Adrenal gland (tissue), 12 donors: ENCODE results near the gene VSX2. TPM values are rescaled to one million over a fixed set of nuclear protein-coding genes. Genes with fewer than 3 reads are reported as not detected.

Experiments used
- DNase-seq, 7 donors: peaks; one replicate each; pipeline ENCODE4 v3.0.0-alpha.2; 2019 to 2020
- H3K27ac ChIP-seq, 5 donors: fragments of 200-600 bp; sonication (generic) in 4 of 5; 1 replicate in 3 of 5; 2 replicates in 2 of 5; pipeline versions ENCODE4 v1.5.1 to v1.8.0; 2016 to 2020; ENCODE audit warnings: mild to moderate bottlenecking in 1 of 5
- H3K27me3 ChIP-seq: fragments of 200-600 bp; 2 replicates; pipeline ENCODE4 v1.8.0; 2021
- H3K36me3 ChIP-seq, 2 donors: fragments of 200-600 bp; replicated peaks in 1 of 2; 1 replicate in 1 of 2; 2 replicates in 1 of 2; pipeline versions ENCODE4 v1.5.1 to v1.8.0; 2018 to 2022
- H3K4me1 ChIP-seq, 2 donors: fragments of 200-600 bp; replicated peaks in 1 of 2; 1 replicate in 1 of 2; 2 replicates in 1 of 2; pipeline versions ENCODE4 v1.5.1 to v1.8.0; 2018 to 2021
- H3K4me3 ChIP-seq, 4 donors: fragments of 200-600 bp; sonication (generic) in 3 of 4; one replicate each; pipeline ENCODE4 v1.5.1; 2016 to 2018
- H3K9me3 ChIP-seq, 3 donors: fragments of 200-600 bp; sonication (generic) in 1 of 3; replicated peaks in 1 of 3; 1 replicate in 2 of 3; 2 replicates in 1 of 3; pipeline versions ENCODE4 v1.5.1 to v1.8.0; 2016 to 2021
- CTCF ChIP-seq, 6 experiments: fragments of 450-650 bp in 4 of 6; fragments of 200-600 bp in 2 of 6; sonication (generic) in 1 of 6; IDR thresholded peaks; 1 replicate in 5 of 6; 2 replicates in 1 of 6; pipeline versions ENCODE4 v1.5.1 to v1.8.0; 2016 to 2021; ENCODE audit warnings: antibody characterized with exemption in 6 of 6, mild to moderate bottlenecking in 2 of 6, moderate library complexity in 1 of 6
- POLR2A ChIP-seq, 2 donors: fragments of 450-650 bp; IDR thresholded peaks; one replicate each; pipeline ENCODE4 v1.6.1; 2017; ENCODE audit warnings: antibody characterized with exemption in 2 of 2, mild to moderate bottlenecking in 2 of 2, moderate library complexity in 1 of 2
- WGBS, 4 donors: extraction: QIAGEN DNeasy Blood & Tissue Kit in 2 of 4; methylation state at CpG; one replicate each; pipeline versions ENCODE4 v1.1.5 to v1.1.7; 2013 to 2017; 5-methylcytosine and 5-hydroxymethylcytosine counted together
- intact Hi-C, 2 donors: fragments of 100-400 bp; cut with DNase I; formaldehyde crosslinking; loops; one replicate each; pipeline versions ENCODE4 v1.14.1 to v1.15.0; 2022 to 2023
- polyA plus RNA-seq, 3 donors: library from polyadenylated mRNA; stranded (reverse); fragments of 200-250 nt in 2 of 3; fragments of 350-450 nt in 1 of 3; fragmentation: Illumina TruSeq in 1 of 3; extraction: RNeasy Lipid Tissue Mini Kit (QIAGEN cat#74804) in 1 of 3; gene quantifications; one replicate each; pipeline ENCODE4 v1.2.3, GENCODE V29; 2013 to 2014
- total RNA-seq, 9 donors: library from RNA; depleted of rRNA in 4 of 9; stranded (reverse); fragments of >200 nt in 4 of 9; fragments of 120-200 nt in 1 of 9; fragmentation: NEBNext Ultra II Directional in 1 of 9; extraction: Animal tissue kit (Norgen Biotek cat#: 25700) in 1 of 9; gene quantifications; one replicate each; pipeline versions ENCODE4 v1.1.0 to v1.2.4, GENCODE V29; 2013 to 2023
- donor health status: healthy with polysubstance abuse.
- donor health status: Bipolar disorder and iron deficiency.
- donor health status: DM: yes; HTN: yes; CAD: no.
- donor health status: DM: no; HTN: no; CAD: no.
- donor health status: DM: no; HTN: no; CAD: no.
- donor health status: DM: yes; HTN: yes; CAD: no.

Gene VSX2
- total and polyA plus RNA-seq, 12 donors = not detected

DNA sequence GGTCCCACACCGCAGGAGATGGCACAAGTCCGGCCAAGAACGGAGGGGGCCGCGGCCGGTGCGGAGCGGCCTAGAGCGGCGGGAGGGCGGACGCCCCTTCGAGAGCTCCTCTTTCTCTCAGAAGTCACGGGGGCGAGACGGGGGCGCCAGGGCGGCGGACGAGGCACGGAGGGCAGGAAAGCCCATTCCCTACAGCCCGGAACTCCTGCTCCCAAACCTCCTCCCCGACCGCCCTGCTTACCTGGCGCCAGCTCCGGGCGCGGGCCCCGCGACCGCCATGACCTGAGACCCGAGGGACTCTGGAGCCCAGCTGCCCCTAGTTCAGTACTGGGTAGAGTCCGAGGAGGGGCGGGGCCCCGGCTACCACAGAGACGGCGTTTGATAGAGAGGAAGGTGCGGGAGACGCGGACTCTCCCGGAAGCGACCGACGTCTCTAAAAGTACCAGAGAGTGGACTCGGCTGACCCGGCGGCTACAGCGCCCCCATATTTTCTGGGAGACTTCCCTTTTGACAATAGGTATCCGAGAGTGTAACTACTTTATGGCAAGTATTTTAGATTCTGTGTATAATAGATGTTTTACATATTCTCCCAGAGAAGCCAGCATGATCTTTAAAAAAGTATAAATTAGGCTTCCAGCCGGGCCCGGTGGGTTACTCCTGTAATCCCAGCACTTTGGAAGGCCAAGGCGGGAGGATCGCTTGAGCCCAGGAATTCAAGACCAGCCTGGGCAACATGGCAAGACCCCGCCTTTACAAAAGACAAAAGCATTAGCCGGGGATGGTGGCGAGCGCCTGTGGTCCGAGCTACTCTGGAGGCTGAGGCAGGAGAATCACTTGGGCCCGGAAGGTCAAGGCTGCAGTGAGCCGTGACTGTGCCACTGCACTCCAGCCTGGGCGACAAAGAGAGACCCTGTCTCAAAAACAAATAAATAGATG is 63.7 kb downstream of the VSX2 start, which contains the start of gene ABCD4:
ABCD4 (minus strand) TSS at position 301 of the 936 bp plus-strand sequence; CDS start at position 279, 22 bp downstream.
- Histone ChIP-seq H3K27me3 (no peaks in the 10 kb centered on the region), H3K36me3 (peaks cover 0 to 7% of the 10 kb centered on the region in 2 donors), H3K4me3 (peak within 1 kb of the TSS; percentile 33 to 98 (median 78)), H3K4me1 (peaks cover 25 to 27% of the 10 kb centered on the region in 2 donors), H3K9me3 (no peaks in the 10 kb centered on the region), H3K27ac (peak within 1 kb of the TSS; percentile 55 to 93 (median 87))
- TF ChIP-seq POLR2A (IDR thresholded peaks at IDR 0.05) (peak; percentile 84 to 90), CTCF (IDR thresholded peaks at IDR 0.05) (peak in 2 of 6 experiments; percentile 5 to 45)
- 9 to 25% (median 15%) methylated on average over 28 to 61 of the region's 61 CpGs for WGBS, 4 donors
- peak; percentile 91 to 97 (median 95) for DNase-seq
- intact Hi-C loops = no loop called here

- intact Hi-C loops = no loop called here
- no peaks in the 10 kb centered on the region for H3K27me3 ChIP-seq
- no peak overlapping the region for H3K27ac ChIP-seq
- WGBS, 4 donors = 47 to 70% (median 59%) methylated on average over 5 of the region's 5 CpGs
- TF ChIP-seq CTCF (IDR thresholded peaks at IDR 0.05) (no peak), POLR2A (IDR thresholded peaks at IDR 0.05) (no peak)
- H3K4me3 ChIP-seq = no peak overlapping the region
- no peaks in the 10 kb centered on the region for H3K4me1 ChIP-seq
- no peaks in the 10 kb centered on the region for H3K9me3 ChIP-seq
- DNase-seq = no peak
- H3K36me3 ChIP-seq = no peaks in the 10 kb centered on the region
Measured at GRCh38 chr14:74308695-74309094, 69.4 kb downstream of the VSX2 start.

DNA sequence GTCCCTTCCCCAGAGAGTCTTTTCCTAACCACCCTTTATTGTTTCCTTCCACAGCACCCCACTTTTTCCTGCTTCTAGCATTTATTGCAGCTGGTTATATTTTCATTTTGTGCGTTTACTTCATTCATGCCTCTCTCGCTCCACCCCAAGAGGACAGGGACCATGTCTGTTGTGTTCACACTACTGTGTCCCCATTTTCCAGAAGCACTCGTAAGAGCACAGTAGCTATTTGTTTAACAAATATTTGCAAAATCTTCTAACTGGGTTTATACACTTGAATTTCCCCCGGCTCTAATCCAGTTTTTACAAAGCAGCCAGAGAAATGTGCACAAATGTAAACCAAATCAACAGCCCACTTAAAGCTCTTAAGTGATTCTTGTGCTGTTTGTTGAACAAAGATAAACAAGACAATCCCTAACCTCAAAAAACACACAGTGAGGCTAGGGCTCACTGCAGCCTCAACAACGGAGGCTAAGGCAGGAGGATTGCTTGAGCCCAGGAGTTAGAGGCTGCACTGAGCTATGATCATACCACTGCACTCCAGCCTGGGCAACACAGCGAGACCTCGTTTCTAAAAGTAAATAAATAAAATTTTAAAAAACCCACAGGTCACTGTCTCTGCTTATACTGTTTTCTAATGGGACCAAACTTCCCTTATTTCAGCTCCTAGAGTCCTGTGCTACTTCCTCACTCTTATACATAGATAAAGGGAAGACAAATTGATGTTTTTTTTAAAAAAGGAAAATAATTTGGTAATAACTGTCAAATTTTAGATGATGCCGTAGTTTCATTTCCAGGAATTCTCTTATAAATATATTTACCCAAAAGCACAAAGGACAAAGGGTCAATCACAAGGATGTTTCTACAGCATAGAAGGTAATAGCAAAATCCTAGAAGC is 70.1 kb downstream of the VSX2 start:
- no peaks in the 10 kb centered on the region for H3K36me3 ChIP-seq
- H3K4me3 ChIP-seq = no peak overlapping the region
- TF ChIP-seq POLR2A (IDR thresholded peaks at IDR 0.05) = no peak
- TF ChIP-seq CTCF (IDR thresholded peaks at IDR 0.05) = no peak
- no peaks in the 10 kb centered on the region for H3K4me1 ChIP-seq
- H3K27me3 ChIP-seq = no peaks in the 10 kb centered on the region
- no peak for DNase-seq
- 73 to 77% (median 75%) methylated on average over 8 of the region's 8 CpGs for WGBS, 4 donors
- intact Hi-C loops = no loop called here
- H3K9me3 ChIP-seq = no peaks in the 10 kb centered on the region
- no peak overlapping the region for H3K27ac ChIP-seq

DNA sequence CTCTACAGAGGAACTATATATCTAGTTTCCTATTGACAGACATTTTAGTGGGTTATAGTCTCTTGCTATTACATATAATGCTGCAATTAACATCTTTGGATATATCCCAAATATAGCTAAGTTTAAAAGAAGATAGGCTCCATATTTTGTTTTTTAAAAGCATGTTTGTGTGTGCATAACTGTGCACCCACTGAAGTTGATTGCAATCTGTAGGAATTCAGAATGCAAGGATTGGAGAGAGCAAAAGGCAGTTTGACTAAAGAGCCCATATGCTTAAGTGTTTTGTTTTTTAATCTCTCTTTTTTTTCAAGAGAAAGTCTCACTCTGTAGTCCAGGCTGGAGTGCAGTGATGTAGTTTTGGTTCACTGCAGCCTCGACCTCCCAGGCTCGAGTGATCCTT is 72.9 kb downstream of the VSX2 start:
- Histone ChIP-seq H3K27me3 (no peaks in the 10 kb centered on the region), H3K27ac (no peak overlapping the region)
- WGBS, 4 donors = 79 to 100% (median 86%) methylated on average over 2 of the region's 2 CpGs

More for the DNA sequence above, 72.9 kb downstream of the VSX2 start:
- Histone ChIP-seq H3K4me3 (no peak overlapping the region), H3K4me1 (no peaks in the 10 kb centered on the region), H3K36me3 (no peaks in the 10 kb centered on the region), H3K9me3 (no peaks in the 10 kb centered on the region)
- no peak for DNase-seq
- intact Hi-C loops = no loop called here
- TF ChIP-seq CTCF (IDR thresholded peaks at IDR 0.05) (no peak), POLR2A (IDR thresholded peaks at IDR 0.05) (no peak)
